HG02970 (cell line): ENCODE results near the gene RASA3.

Experiments
- ATAC-seq: cut with Tn5 transposase; IDR thresholded peaks from one replicate; pipeline ENCODE4 v1.9.1; 2021; ENCODE audit warnings: mild to moderate bottlenecking, moderate library complexity, moderate number of reproducible peaks; ENCODE audit not compliant: unreplicated experiment, low FRiP score

The RASA3 gene

GRCh38 chr13:113965383-113965874, 167.0 kb downstream of the RASA3 start:
- no peak for ATAC-seq

GRCh38 chr13:113964251-113964995, 168.0 kb downstream of the RASA3 start:
- no peak for ATAC-seq

GRCh38 chr13:113963376-113963775, 169.0 kb downstream of the RASA3 start:
- ATAC-seq: no peak

- ATAC-seq: no peak
Measured at GRCh38 chr13:113962975-113963374, 169.4 kb downstream of the RASA3 start.

GRCh38 chr13:113962386-113962785, 170.0 kb downstream of the RASA3 start:
- ATAC-seq: no peak

- ATAC-seq: no peak
Measured at GRCh38 chr13:113960276-113960948, 172.0 kb downstream of the RASA3 start.

- ATAC-seq: no peak
Measured at GRCh38 chr13:113959198-113959597, 173.2 kb downstream of the RASA3 start.

- no peak for ATAC-seq
Measured at GRCh38 chr13:113958373-113958772, 174.1 kb downstream of the RASA3 start.

GRCh38 chr13:113956571-113956970, 175.9 kb downstream of the RASA3 start:
- no peak for ATAC-seq

- ATAC-seq: no peak
Measured at GRCh38 chr13:113955691-113956090, 176.7 kb downstream of the RASA3 start.

- ATAC-seq: no peak
Measured at GRCh38 chr13:113955235-113955634, 177.2 kb downstream of the RASA3 start.

GRCh38 chr13:113954046-113954835, 178.2 kb downstream of the RASA3 start:
- ATAC-seq: no peak

- no peak for ATAC-seq
Measured at GRCh38 chr13:113953561-113953960, 178.9 kb downstream of the RASA3 start.

- no peak for ATAC-seq
Measured at GRCh38 chr13:113952983-113953520, 179.4 kb downstream of the RASA3 start.

GRCh38 chr13:113952151-113952982, 180.1 kb downstream of the RASA3 start:
- ATAC-seq: no peak

GRCh38 chr13:113951246-113951999, 181.0 kb downstream of the RASA3 start:
- ATAC-seq: no peak

- ATAC-seq: no peak
Measured at GRCh38 chr13:113950451-113951245, 181.8 kb downstream of the RASA3 start.

GRCh38 chr13:113949546-113949945, 182.9 kb downstream of the RASA3 start:
- ATAC-seq: no peak
